Measurements from ENCODE around the gene GRID2. TPM values are rescaled to one million over a fixed set of nuclear protein-coding genes. Genes with fewer than 3 reads are reported as not detected.

GRID2 gene
- total and polyA plus RNA-seq, 9 of the 15 experiments (the other 6 are each of a cell fraction or from before 2014, with no cell fraction given) = 0.04 TPM; not detected in 7

- H4K20me1 ChIP-seq (replicated peaks; ENCODE audit: control insufficient read depth, insufficient read depth, low read length) = no peaks in the 10 kb centered on the region
- no peak overlapping the region for H3K9ac ChIP-seq (ENCODE audit: insufficient read depth in 1 of 2, low read depth in 2 of 2, low read length in 2 of 2)
- BruUV-seq (replicated peaks) = no TSS peak
- no peaks in the 10 kb centered on the region for H3K36me3 ChIP-seq (ENCODE audit: control insufficient read depth, insufficient read depth, low read length)
- DNase-seq (ENCODE audit: extremely low read depth in 1 of 4, low spot score in 3 of 4) (no peak), ATAC-seq (no peak), FAIRE-seq (no peak)
- H2AFZ ChIP-seq (ENCODE audit: low read depth, low read length) = no peak overlapping the region
- 5% methylated on average over 4 of the region's 4 CpGs for WGBS (ENCODE audit: insufficient coverage, low coverage, missing lambda C conversion rate)
- H3K4me1 ChIP-seq (replicated peaks in 1 of 2; ENCODE audit: control insufficient read depth in 2 of 2, insufficient read depth in 2 of 2, low read length in 2 of 2) = no peaks in the 10 kb centered on the region
- ChIA-PET POLR2A (no interaction called here), CTCF (ENCODE audit: low intra/inter-chr PET ratio) (no interaction called here)
- no peaks in the 10 kb centered on the region for H3K9me3 ChIP-seq (replicated peaks; ENCODE audit: control insufficient read depth, insufficient read depth, low read depth, low read length)
- H3K9me1 ChIP-seq (ENCODE audit: control insufficient read depth, insufficient read depth, low read length) = no peaks in the 10 kb centered on the region
- no peak overlapping the region for H3K4me3 ChIP-seq
- no peak overlapping the region for H3K27ac ChIP-seq (ENCODE audit: extremely low read depth, low read depth, low read length)
- H3K79me2 ChIP-seq (ENCODE audit: control insufficient read depth, insufficient read depth, low read length) = no peaks in the 10 kb centered on the region
- in situ Hi-C loops (cut with MboI) = no loop called here
- H3K27me3 ChIP-seq (ENCODE audit: control insufficient read depth in 2 of 2, insufficient read depth in 2 of 2, low read length in 2 of 2) = no peaks in the 10 kb centered on the region
- H3K4me2 ChIP-seq (ENCODE audit: insufficient read depth, low read length) = no peak overlapping the region
- TF ChIP-seq MAFG (tag; conservative IDR thresholded peaks at IDR 0.05) (no peak), TRIM25 (IDR thresholded peaks at IDR 0.05; ENCODE audit: borderline replicate concordance) (no peak), ZNF740 (CRISPR knock-in tag; IDR thresholded peaks at IDR 0.05) (no peak), ZNF740 (tag; IDR thresholded peaks at IDR 0.05) (no peak), SRSF9 (IDR thresholded peaks at IDR 0.05; ENCODE audit: borderline replicate concordance, low read depth, low read length) (no peak), TEAD1 (CRISPR knock-in tag; IDR thresholded peaks at IDR 0.05) (no peak), CREM (IDR thresholded peaks at IDR 0.05; ENCODE audit: low read depth) (no peak), THAP12 (CRISPR knock-in tag; IDR thresholded peaks at IDR 0.05) (no peak), CTCF (IDR thresholded peaks at IDR 0.05 in 2 of 3, conservative IDR thresholded peaks at IDR 0.05 in 1 of 3; ENCODE audit: insufficient read depth in 2 of 3, low read depth in 1 of 3, low read length in 3 of 3) (no peak), CHD4 (IDR thresholded peaks at IDR 0.05; ENCODE audit: insufficient read depth, insufficient replicate concordance, low read depth, low read length, poor library complexity, severe bottlenecking) (no peak), TAF15 (IDR thresholded peaks at IDR 0.05; ENCODE audit: low read depth, low read length) (no peak), ZFP1 (CRISPR knock-in tag; IDR thresholded peaks at IDR 0.05) (no peak), ZNF699 (CRISPR knock-in tag; IDR thresholded peaks at IDR 0.05; ENCODE audit: insufficient replicate concordance) (no peak), GABPB1 (CRISPR knock-in tag; IDR thresholded peaks at IDR 0.05) (no peak)
- intact Hi-C loops (cut with micrococcal nuclease) = no loop called here
Observed at GRCh38 chr4:93317057-93317456, 1013.3 kb downstream of the GRID2 start.
